Activated naive CD8-positive, alpha-beta T cell (primary cell): ENCODE results near the gene PCDHGA12.
A peak's percentile ranks its signal among the peaks of the same experiment; 100 is the strongest.
"Not testable (repeated sequence)": the region's sequence is repeated elsewhere in the genome, so short reads cannot be mapped to it uniquely, and the experiment has no call there.

Source experiments
- H3K27ac Mint-ChIP-seq: one replicate; pipeline ENCODE4 v1.8.0; 2021; ENCODE audit warnings: mixed read lengths
- H3K27me3 Mint-ChIP-seq: one replicate; pipeline ENCODE4 v1.8.0; 2021; ENCODE audit warnings: mixed read lengths
- H3K36me3 Mint-ChIP-seq: one replicate; pipeline ENCODE4 v1.8.0; 2021; ENCODE audit warnings: mixed read lengths
- H3K4me1 Mint-ChIP-seq: one replicate; pipeline ENCODE4 v1.8.0; 2021; ENCODE audit warnings: low read depth, mixed read lengths
- H3K4me3 Mint-ChIP-seq: one replicate; pipeline ENCODE4 v1.8.0; 2021; ENCODE audit warnings: mild to moderate bottlenecking, mixed read lengths
- H3K9me3 Mint-ChIP-seq: one replicate; pipeline ENCODE4 v1.8.0; 2021; ENCODE audit warnings: low read depth, mixed read lengths

The PCDHGA12 gene

DNA sequence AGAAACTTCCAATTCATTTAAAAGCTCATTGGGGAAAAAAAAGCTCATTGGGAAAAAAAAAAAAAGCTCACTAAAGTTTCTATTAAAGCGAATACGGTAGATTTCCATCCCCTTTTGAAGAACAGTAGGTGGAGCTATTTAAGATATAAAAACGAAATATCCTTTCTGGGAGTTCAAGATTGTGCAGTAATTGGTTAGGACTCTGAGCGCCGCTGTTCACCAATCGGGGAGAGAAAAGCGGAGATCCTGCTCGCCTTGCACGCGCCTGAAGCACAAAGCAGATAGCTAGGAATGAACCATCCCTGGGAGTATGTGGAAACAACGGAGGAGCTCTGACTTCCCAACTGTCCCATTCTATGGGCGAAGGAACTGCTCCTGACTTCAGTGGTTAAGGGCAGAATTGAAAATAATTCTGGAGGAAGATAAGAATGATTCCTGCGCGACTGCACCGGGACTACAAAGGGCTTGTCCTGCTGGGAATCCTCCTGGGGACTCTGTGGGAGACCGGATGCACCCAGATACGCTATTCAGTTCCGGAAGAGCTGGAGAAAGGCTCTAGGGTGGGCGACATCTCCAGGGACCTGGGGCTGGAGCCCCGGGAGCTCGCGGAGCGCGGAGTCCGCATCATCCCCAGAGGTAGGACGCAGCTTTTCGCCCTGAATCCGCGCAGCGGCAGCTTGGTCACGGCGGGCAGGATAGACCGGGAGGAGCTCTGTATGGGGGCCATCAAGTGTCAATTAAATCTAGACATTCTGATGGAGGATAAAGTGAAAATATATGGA is at the start of gene PCDHGA12:
PCDHGA12 (plus strand) TSS at position 176 of the 782 bp plus-strand sequence; CDS start at position 429, 253 bp downstream.
- Mint-ChIP-seq H3K27ac (peak within 1 kb of the TSS; percentile 81), H3K4me1 (peaks cover 10% of the 10 kb centered on the region), H3K27me3 (peaks cover 45% of the 10 kb centered on the region), H3K36me3 (peaks cover 16% of the 10 kb centered on the region), H3K4me3 (peak within 1 kb of the TSS; percentile 82), H3K9me3 (peaks cover 4% of the 10 kb centered on the region)

DNA sequence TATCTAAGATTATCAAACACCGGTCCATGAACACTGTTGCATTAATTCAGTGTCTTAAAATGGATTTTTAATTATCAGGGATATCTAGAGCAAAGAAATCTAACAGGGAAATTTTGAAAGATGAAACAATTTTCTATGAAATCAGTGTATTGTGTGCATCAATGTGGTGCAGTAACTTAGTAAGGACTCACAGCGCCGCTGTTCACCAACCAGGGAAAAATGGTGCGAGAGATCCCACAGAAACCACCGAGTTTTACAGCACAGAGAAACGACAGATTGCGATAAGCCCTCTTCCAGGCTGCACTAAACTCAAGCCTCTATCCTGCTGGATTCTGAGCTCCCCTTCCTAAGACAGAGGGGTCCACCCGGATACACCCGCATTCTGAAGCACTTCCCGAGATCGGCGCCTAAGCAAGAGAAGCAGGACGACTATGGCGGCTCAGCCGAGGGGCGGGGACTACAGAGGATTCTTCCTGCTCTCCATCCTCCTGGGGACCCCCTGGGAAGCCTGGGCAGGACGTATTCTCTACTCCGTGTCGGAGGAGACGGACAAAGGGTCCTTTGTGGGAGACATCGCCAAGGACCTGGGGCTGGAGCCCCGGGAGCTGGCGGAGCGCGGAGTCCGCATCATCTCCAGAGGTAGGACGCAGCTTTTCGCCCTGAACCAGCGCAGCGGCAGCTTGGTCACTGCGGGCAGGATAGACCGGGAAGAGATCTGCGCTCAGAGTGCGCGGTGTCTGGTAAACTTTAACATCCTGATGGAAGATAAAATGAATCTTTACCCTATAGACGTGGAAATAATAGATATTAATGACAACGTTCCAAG is 47.6 kb upstream of the PCDHGA12 start, which contains the start of gene PCDHGA7:
PCDHGA7 (plus strand) TSS at position 274 of the 826 bp plus-strand sequence; CDS start at position 432, 158 bp downstream.
- H3K27ac Mint-ChIP-seq = no peak within 1 kb of the TSS
- H3K4me1 Mint-ChIP-seq = no peaks in the 10 kb centered on the region
- peaks cover 15% of the 10 kb centered on the region for H3K9me3 Mint-ChIP-seq
- peaks cover 70% of the 10 kb centered on the region for H3K27me3 Mint-ChIP-seq
- H3K4me3 Mint-ChIP-seq = peak within 1 kb of the TSS; percentile 82
- peaks cover 15% of the 10 kb centered on the region for H3K36me3 Mint-ChIP-seq

DNA sequence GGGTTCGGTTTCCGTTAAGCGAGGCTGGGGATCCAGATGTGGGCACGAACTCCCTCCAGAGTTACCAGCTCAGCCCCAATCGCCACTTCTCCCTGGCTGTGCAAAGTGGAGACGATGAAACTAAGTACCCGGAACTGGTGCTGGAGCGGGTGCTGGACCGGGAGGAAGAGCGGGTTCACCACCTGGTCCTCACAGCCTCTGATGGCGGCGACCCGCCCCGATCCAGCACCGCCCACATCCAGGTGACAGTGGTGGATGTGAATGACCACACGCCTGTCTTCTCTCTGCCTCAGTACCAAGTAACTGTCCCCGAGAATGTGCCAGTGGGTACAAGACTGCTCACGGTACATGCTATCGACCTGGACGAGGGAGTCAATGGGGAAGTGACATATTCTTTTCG is 47.0 kb upstream of the PCDHGA12 start:
- peaks cover 18% of the 10 kb centered on the region for H3K36me3 Mint-ChIP-seq
- no peak overlapping the region for H3K27ac Mint-ChIP-seq
- no peaks in the 10 kb centered on the region for H3K4me1 Mint-ChIP-seq
- peaks cover 16% of the 10 kb centered on the region for H3K9me3 Mint-ChIP-seq
- peaks cover 73% of the 10 kb centered on the region for H3K27me3 Mint-ChIP-seq
- H3K4me3 Mint-ChIP-seq = peak overlapping the region; percentile 82

DNA sequence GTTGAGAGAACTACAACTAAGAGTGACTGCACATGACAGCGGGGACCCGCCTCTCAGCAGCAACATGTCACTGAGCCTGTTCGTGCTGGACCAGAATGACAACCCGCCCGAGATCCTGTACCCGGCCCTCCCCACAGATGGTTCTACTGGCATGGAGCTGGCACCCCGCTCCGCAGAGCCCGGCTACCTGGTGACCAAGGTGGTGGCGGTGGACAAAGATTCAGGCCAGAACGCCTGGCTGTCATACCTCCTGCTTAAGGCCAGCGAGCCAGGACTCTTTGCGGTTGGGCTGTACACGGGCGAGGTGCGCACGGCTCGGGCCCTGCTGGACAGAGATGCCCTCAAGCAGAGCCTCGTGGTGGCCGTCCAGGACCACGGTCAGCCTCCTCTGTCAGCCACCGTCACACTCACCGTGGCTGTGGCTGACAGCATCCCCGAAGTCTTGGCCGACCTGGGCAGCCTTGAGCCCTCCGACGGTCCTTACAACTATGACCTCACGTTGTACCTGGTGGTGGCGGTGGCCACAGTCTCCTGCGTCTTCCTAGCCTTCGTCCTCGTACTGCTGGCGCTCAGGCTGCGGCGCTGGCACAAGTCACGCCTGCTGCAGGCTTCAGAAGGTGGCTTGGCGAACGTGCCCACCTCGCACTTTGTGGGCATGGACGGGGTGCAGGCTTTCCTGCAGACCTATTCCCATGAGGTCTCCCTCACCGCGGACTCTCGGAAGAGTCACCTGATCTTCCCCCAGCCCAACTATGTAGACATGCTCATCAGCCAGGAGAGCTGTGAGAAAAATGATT is 45.6 kb upstream of the PCDHGA12 start:
- no peak overlapping the region for H3K27ac Mint-ChIP-seq
- peaks cover 16% of the 10 kb centered on the region for H3K36me3 Mint-ChIP-seq
- H3K27me3 Mint-ChIP-seq = peaks cover 70% of the 10 kb centered on the region

DNA sequence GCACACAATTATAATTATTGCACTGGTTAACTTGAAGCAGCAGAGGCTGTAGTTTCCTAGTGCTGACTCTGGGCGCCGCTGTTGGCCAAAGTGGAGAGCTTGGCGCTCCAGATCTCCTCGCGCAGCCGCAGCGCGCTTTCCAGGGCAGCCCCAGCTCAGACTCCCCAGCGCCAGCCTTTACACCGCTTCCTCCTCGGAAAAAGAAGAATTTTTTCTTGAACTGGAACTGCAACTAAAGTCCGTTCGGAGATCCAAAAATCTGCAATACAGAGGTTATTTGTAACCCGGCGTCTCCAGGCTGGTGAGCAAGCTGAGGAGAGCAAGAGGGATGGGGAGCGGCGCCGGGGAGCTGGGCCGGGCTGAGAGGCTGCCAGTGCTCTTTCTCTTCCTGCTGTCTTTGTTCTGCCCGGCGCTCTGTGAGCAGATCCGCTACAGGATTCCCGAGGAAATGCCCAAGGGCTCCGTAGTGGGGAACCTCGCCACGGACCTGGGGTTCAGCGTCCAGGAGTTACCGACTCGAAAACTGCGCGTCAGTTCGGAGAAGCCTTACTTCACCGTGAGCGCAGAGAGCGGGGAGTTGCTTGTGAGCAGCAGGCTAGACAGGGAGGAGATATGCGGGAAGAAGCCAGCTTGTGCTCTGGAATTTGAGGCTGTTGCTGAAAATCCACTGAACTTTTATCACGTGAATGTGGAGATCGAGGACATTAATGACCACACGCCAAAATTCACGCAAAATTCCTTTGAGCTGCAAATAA is 42.6 kb upstream of the PCDHGA12 start, which contains the start of gene PCDHGB4:
PCDHGB4 (plus strand) TSS at position 142 of the 755 bp plus-strand sequence; CDS start at position 329, 187 bp downstream.
- Mint-ChIP-seq H3K9me3 (peaks cover 22% of the 10 kb centered on the region), H3K36me3 (peaks cover 12% of the 10 kb centered on the region), H3K4me3 (peak within 1 kb of the TSS; percentile 52), H3K27me3 (peaks cover 65% of the 10 kb centered on the region), H3K27ac (peak within 1 kb of the TSS; percentile 6)
- not testable (repeated sequence) for H3K4me1 Mint-ChIP-seq

More for the DNA sequence above, 45.6 kb upstream of the PCDHGA12 start:
- H3K9me3 Mint-ChIP-seq = peaks cover 18% of the 10 kb centered on the region
- no peaks in the 10 kb centered on the region for H3K4me1 Mint-ChIP-seq
- H3K4me3 Mint-ChIP-seq = no peak overlapping the region

DNA sequence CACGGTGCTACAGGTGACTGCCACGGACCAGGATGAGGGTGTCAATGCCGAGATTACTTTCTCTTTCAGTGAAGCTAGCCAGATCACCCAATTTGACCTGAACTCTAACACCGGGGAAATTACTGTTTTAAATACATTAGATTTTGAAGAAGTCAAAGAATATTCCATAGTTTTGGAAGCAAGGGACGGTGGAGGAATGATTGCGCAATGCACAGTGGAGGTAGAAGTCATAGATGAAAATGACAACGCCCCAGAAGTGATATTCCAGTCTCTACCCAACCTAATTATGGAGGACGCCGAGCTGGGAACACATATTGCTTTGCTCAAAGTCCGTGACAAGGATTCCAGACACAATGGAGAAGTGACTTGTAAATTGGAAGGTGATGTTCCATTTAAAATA is 41.6 kb upstream of the PCDHGA12 start:
- Mint-ChIP-seq H3K27ac (peak overlapping the region; percentile 6), H3K4me3 (no peak overlapping the region), H3K27me3 (peaks cover 64% of the 10 kb centered on the region), H3K36me3 (peaks cover 12% of the 10 kb centered on the region), H3K9me3 (peaks cover 26% of the 10 kb centered on the region), H3K4me1 (no peaks in the 10 kb centered on the region)

DNA sequence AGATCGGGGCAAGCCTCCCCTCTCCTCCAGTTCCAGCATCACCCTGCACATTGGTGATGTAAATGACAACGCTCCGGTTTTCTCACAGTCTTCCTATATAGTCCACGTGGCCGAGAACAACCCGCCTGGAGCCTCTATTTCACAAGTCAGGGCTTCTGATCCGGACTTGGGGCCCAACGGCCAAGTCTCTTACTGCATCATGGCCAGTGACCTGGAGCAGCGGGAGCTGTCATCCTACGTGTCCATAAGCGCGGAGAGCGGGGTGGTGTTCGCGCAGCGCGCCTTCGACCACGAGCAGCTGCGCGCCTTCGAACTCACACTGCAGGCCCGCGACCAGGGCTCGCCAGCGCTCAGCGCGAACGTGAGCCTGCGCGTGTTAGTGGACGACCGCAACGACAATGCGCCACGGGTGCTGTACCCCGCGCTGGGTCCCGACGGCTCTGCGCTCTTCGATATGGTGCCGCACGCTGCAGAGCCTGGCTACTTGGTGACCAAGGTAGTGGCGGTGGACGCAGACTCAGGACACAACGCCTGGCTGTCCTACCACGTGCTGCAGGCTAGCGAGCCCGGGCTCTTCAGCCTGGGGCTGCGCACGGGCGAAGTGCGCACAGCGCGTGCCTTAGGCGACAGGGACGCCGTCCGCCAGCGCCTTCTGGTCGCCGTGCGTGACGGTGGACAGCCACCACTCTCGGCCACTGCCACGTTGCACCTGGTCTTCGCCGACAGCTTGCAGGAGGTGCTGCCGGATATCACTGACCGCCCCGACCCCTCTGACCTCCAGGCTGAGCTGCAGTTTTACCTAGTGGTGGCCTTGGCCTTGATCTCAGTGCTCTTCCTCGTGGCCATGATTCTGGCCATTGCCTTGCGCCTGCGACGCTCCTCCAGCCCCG is 40.9 kb upstream of the PCDHGA12 start:
- H3K4me3 Mint-ChIP-seq = no peak overlapping the region
- H3K36me3 Mint-ChIP-seq = peaks cover 18% of the 10 kb centered on the region

DNA sequence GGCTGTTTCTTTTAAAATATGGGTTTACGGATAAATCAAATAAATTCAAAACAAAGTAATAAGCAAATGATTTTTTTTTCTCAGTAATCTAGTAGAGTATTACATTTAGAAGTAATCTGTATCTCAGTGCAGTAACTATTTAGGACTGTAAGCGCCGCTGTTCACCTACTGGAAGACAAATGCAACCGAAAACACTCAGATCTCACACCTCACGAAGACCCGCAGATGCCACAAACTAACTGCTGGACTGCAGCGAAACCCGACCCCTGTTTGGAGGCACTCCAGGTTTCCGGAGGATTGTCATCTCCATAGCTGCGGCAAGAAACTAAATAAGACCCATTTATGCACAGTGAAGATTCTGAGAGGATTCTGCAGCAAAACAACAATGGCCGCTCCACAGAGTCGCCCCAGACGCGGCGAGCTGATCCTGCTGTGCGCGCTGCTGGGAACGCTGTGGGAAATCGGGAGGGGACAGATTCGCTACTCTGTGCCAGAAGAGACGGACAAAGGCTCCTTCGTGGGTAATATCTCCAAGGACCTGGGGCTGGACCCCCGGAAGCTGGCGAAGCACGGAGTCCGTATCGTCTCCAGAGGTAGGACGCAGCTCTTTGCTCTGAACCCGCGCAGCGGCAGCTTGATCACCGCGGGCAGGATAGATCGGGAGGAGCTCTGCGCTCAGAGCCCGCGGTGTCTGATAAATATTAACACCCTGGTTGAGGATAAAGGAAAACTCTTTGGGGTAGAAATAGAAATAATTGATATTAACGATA is 37.7 kb upstream of the PCDHGA12 start, which contains the start of gene PCDHGA8:
PCDHGA8 (plus strand) TSS at position 205 of the 770 bp plus-strand sequence; CDS start at position 386, 181 bp downstream.
- Mint-ChIP-seq H3K27ac (no peak within 1 kb of the TSS), H3K4me3 (no peak within 1 kb of the TSS), H3K36me3 (peaks cover 20% of the 10 kb centered on the region), H3K27me3 (peaks cover 53% of the 10 kb centered on the region), H3K9me3 (peaks cover 11% of the 10 kb centered on the region), H3K4me1 (no peaks in the 10 kb centered on the region)

More for the DNA sequence above, 40.9 kb upstream of the PCDHGA12 start:
- Mint-ChIP-seq H3K27me3 (peaks cover 64% of the 10 kb centered on the region), H3K4me1 (no peaks in the 10 kb centered on the region), H3K27ac (no peak overlapping the region), H3K9me3 (peaks cover 26% of the 10 kb centered on the region)

DNA sequence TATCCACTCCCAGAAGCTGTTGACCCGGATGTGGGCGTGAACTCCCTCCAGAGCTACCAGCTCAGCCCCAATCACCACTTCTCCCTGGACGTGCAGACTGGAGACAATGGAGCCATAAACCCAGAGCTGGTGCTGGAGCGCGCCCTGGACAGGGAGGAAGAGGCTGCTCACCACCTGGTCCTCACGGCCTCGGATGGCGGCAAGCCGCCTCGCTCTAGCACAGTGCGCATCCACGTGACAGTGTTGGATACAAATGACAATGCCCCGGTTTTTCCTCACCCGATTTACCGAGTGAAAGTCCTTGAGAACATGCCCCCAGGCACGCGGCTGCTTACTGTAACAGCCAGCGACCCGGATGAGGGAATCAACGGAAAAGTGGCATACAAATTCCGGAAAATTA is 37.0 kb upstream of the PCDHGA12 start:
- H3K36me3 Mint-ChIP-seq = peaks cover 18% of the 10 kb centered on the region
- no peak overlapping the region for H3K4me3 Mint-ChIP-seq
- no peaks in the 10 kb centered on the region for H3K4me1 Mint-ChIP-seq
- H3K27ac Mint-ChIP-seq = no peak overlapping the region
- H3K27me3 Mint-ChIP-seq = peaks cover 51% of the 10 kb centered on the region
- H3K9me3 Mint-ChIP-seq = peaks cover 11% of the 10 kb centered on the region

DNA sequence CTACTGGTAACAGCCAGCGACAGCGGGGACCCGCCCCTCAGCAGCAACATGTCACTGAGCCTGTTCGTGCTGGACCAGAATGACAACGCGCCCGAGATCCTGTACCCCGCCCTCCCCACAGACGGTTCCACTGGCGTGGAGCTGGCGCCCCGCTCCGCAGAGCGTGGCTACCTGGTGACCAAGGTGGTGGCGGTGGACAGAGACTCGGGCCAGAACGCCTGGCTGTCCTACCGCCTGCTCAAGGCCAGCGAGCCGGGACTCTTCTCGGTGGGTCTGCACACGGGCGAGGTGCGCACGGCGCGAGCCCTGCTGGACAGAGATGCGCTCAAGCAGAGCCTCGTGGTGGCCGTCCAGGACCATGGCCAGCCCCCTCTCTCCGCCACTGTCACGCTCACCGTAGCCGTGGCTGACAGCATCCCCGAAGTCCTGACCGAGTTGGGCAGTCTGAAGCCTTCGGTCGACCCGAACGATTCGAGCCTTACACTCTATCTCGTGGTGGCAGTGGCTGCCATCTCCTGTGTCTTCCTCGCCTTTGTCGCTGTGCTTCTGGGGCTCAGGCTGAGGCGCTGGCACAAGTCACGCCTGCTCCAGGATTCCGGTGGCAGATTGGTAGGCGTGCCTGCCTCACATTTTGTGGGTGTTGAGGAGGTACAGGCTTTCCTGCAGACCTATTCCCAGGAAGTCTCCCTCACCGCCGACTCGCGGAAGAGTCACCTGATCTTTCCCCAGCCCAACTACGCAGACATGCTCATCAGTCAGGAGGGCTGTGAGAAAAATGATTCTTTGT is 35.7 kb upstream of the PCDHGA12 start:
- peaks cover 50% of the 10 kb centered on the region for H3K27me3 Mint-ChIP-seq
- not testable (repeated sequence) for H3K4me1 Mint-ChIP-seq

DNA sequence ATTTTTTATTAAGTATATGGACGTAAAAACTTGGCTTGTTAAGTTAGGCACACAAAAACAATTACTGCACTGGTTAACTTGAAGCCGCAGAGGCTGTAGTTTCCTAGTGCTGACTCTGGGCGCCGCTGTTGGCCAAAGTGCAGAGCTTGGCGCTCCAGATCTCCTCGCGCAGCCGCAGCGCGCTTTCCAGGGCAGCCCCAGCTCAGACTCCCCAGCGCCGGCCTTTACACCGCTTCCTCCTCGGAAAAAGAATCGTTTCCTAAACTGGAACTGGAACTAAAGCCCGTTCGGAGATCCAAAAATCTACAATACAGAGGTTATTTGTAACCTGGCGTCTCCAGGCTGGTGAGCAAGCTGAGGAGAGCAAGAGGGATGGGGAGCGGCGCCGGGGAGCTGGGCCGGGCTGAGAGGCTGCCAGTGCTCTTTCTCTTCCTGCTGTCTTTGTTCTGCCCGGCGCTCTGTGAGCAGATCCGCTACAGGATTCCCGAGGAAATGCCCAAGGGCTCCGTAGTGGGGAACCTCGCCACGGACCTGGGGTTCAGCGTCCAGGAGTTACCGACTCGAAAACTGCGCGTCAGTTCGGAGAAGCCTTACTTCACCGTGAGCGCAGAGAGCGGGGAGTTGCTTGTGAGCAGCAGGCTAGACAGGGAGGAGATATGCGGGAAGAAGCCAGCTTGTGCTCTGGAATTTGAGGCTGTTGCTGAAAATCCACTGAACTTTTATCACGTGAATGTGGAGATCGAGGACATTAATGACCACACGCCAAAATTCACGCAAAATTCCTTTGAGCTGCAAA is 32.4 kb upstream of the PCDHGA12 start, which contains the start of gene PCDHGB5:
PCDHGB5 (plus strand) TSS at position 192 of the 796 bp plus-strand sequence; CDS start at position 373, 181 bp downstream.
- H3K4me1 Mint-ChIP-seq, H3K27ac Mint-ChIP-seq: not testable (repeated sequence)
- peaks cover 46% of the 10 kb centered on the region for H3K27me3 Mint-ChIP-seq
- peaks cover 24% of the 10 kb centered on the region for H3K36me3 Mint-ChIP-seq
- H3K9me3 Mint-ChIP-seq = peaks cover 15% of the 10 kb centered on the region
- peak within 1 kb of the TSS; percentile 61 for H3K4me3 Mint-ChIP-seq

More for the DNA sequence above, 35.7 kb upstream of the PCDHGA12 start:
- H3K36me3 Mint-ChIP-seq = peaks cover 21% of the 10 kb centered on the region
- H3K4me3 Mint-ChIP-seq, H3K27ac Mint-ChIP-seq: not testable (repeated sequence)
- H3K9me3 Mint-ChIP-seq = peaks cover 14% of the 10 kb centered on the region
